Hepatic stellate cell (primary cell): ENCODE data around the gene ATP1A1.

ENCODE experiments used
- DNase-seq: peaks from one replicate; pipeline ENCODE4 v3.0.0; 2011; ENCODE audit warnings: low spot score

The ATP1A1 gene

GRCh38 chr1:116391185-116391584 is 18.1 kb downstream of the ATP1A1 start:
- no peak for DNase-seq

- no peak for DNase-seq
Measured at GRCh38 chr1:116392717-116393404, 19.8 kb downstream of the ATP1A1 start.

GRCh38 chr1:116393792-116394191 is 20.7 kb downstream of the ATP1A1 start:
- no peak for DNase-seq

- no peak for DNase-seq
Measured at GRCh38 chr1:116394270-116394669, 21.2 kb downstream of the ATP1A1 start.

GRCh38 chr1:116396769-116397168 is 23.7 kb downstream of the ATP1A1 start:
- no peak for DNase-seq

- DNase-seq: no peak
Measured at GRCh38 chr1:116397728-116398127, 24.7 kb downstream of the ATP1A1 start.

- DNase-seq: no peak
Measured at GRCh38 chr1:116400780-116401179, 27.7 kb downstream of the ATP1A1 start.

- DNase-seq: no peak
Measured at GRCh38 chr1:116401646-116402176, 28.7 kb downstream of the ATP1A1 start.

- DNase-seq: no peak
Measured at GRCh38 chr1:116402333-116402732, 29.3 kb downstream of the ATP1A1 start.

- no peak for DNase-seq
Measured at GRCh38 chr1:116403496-116404136, 30.6 kb downstream of the ATP1A1 start.

- no peak for DNase-seq
Measured at GRCh38 chr1:116404699-116405098, 31.7 kb downstream of the ATP1A1 start.

GRCh38 chr1:116405241-116406135 is 32.4 kb downstream of the ATP1A1 start:
- DNase-seq: no peak

GRCh38 chr1:116407033-116407432 is 34.0 kb downstream of the ATP1A1 start:
- DNase-seq: no peak

GRCh38 chr1:116408193-116408592 is 35.1 kb downstream of the ATP1A1 start:
- DNase-seq: no peak

- no peak for DNase-seq
Measured at GRCh38 chr1:116408803-116409720, 36.0 kb downstream of the ATP1A1 start.

- DNase-seq: no peak
Measured at GRCh38 chr1:116409751-116410191, 36.7 kb downstream of the ATP1A1 start.

GRCh38 chr1:116411784-116412479 is 38.9 kb downstream of the ATP1A1 start:
- no peak for DNase-seq

GRCh38 chr1:116412480-116412798 is 39.4 kb downstream of the ATP1A1 start:
- no peak for DNase-seq

GRCh38 chr1:116412898-116413297 is 39.9 kb downstream of the ATP1A1 start:
- DNase-seq: no peak

GRCh38 chr1:116413414-116413813 is 40.4 kb downstream of the ATP1A1 start:
- no peak for DNase-seq

GRCh38 chr1:116414364-116414763 is 41.3 kb downstream of the ATP1A1 start:
- DNase-seq: no peak
